Activated T-cell treated with anti-CD3 and anti-CD28 coated beads for 48 hours (primary cell): Measurements from ENCODE around the gene SFXN3.

Experiments
- DNase-seq: peaks from one replicate; pipeline ENCODE4 v3.0.0-alpha.2; 2020; ENCODE audit warnings: low read depth

SFXN3 gene

GRCh38 chr10:101031128-101031795, at the start of gene SFXN3, which contains the start of gene PDZD7:
Gene SFXN3 (plus strand): TSS chr10:101031234. CDS start chr10:101034695, 3,461 bp downstream.
Gene PDZD7 (minus strand): TSS chr10:101031129. CDS start chr10:101030219, 910 bp downstream.
- peak; percentile 96 for DNase-seq

GRCh38 chr10:100982916-100983830, 47.9 kb upstream of the SFXN3 start:
- DNase-seq, result no peak

DNA sequence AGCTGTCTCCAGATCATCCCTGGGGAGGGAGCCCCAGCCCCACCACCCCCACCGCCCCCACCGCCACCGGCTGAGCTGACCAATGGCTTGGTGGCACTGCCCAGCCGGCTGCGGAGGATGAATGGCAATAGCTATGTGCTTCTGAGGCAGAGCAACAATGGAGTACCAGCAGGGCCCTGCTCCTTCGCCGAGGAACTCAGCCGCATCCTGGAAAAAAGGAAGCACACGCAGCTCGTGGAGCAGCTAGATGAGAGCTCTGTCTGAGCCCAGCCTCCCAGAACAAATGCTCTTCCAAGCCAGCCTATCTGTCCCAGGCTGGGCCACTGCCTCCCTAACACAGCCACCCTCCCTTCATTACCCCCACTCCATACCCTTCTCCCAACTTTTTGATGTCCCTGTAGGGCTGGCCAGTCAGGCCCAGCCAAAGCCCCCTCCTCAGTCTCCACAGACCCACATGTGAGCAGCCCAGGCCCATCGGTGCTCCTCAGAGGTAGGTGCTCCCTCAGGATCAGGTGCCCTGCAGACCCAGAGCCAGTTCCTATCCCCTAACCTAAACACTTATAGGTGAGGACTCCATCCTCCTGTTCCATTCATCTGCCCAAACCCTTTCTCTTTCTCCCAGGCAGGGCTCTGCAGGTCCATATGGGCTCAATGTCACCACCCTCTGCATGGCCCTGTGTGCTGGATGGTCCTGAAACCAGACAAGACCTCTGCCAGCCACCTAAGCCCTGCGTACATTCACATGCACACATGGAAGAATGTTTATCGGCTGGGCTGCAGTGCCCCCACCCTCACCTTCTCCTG, 47.0 kb upstream of the SFXN3 start:
- no peak for DNase-seq

DNA sequence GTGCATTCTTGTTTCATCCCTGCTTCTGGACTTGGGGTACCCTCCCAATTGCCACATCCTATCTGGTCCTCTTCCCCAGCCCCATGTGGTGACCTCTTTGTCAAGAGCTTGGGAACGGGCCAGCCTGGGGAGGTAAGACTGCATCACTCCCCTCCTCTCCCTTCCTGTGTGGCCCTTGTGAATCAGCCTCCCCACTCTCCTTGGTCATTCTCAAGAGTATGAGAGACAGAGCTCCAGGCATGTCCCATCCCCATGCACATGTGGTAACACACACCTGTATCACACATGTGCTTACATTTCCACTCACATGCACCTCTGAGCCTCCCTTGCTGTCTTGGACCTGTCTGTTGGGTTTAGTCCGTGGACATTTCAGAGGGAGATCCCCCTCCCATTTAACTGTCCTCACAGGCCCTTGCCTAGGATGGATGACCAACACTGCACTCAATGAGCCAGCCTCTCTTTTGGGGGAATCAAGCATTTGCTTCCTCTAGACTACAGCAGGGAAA, 46.3 kb upstream of the SFXN3 start:
- DNase-seq, result no peak

GRCh38 chr10:100985336-100985735, 45.7 kb upstream of the SFXN3 start:
- no peak for DNase-seq

GRCh38 chr10:100986623-100986951, 44.4 kb upstream of the SFXN3 start:
- no peak for DNase-seq

GRCh38 chr10:100986952-100987684, 43.9 kb upstream of the SFXN3 start, which contains the start of the genes MRPL43 and TWNK:
Gene MRPL43 (minus strand): TSS chr10:100987497. CDS start chr10:100987443, 54 bp downstream.
Gene TWNK (plus strand): TSS chr10:100987543. CDS start chr10:100988211, 668 bp downstream.
- peak; percentile 77 for DNase-seq

DNA sequence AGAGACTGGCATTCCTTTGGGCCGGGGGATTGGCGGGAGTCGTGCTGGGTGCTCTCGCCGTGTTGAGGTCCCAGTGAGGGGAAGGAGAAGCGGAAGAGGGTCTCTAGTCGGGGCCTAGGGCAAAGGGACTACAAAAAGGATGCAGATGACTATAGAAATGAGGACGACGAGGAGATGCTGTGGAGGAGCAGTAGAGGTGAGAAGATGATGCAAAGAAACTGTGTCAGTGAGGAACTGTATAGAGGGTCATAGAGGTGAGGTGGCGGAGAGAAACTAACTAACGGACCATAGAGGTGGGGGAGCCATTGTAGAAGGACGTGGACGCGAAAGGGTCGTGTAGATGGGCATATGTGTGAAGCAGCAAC, 43.4 kb upstream of the SFXN3 start:
- DNase-seq, result no peak

DNA sequence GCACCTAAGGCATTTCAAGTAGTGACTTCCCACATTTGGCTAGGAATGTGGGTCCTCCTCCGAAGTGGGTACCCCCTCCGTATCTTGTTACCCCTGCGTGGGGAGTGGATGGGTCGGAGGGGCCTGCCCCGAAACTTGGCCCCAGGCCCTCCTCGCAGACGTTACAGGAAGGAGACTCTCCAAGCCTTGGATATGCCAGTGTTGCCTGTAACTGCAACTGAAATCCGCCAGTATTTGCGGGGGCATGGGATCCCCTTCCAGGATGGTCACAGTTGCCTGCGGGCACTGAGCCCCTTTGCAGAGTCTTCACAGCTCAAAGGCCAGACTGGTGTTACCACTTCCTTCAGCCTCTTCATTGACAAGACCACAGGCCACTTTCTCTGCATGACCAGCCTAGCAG, 42.9 kb upstream of the SFXN3 start:
- no peak for DNase-seq

GRCh38 chr10:100989088-100989487, 41.9 kb upstream of the SFXN3 start:
- no peak for DNase-seq

- no peak for DNase-seq
Observed at GRCh38 chr10:100993986-100994708, 36.9 kb upstream of the SFXN3 start.

DNA sequence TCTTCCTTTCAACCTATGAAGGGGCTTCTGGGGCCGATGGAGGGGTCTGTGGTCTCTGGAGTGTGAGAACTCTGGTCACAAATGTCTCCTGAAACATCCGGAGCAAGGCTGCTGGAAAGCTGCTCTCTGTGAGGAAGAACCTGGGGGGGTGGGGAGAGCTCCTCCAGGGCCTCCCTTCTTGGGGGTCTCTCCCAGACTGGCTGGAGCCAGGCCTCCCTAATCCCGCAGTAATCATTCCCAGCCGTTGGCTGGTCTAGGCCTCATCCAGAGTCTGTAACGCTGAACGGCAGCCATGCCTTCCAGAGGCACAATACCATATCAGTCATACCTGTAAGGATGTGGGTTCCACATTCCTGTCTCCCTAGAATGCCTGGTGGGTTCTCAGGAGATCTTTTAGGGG, 35.9 kb upstream of the SFXN3 start:
- no peak for DNase-seq

DNA sequence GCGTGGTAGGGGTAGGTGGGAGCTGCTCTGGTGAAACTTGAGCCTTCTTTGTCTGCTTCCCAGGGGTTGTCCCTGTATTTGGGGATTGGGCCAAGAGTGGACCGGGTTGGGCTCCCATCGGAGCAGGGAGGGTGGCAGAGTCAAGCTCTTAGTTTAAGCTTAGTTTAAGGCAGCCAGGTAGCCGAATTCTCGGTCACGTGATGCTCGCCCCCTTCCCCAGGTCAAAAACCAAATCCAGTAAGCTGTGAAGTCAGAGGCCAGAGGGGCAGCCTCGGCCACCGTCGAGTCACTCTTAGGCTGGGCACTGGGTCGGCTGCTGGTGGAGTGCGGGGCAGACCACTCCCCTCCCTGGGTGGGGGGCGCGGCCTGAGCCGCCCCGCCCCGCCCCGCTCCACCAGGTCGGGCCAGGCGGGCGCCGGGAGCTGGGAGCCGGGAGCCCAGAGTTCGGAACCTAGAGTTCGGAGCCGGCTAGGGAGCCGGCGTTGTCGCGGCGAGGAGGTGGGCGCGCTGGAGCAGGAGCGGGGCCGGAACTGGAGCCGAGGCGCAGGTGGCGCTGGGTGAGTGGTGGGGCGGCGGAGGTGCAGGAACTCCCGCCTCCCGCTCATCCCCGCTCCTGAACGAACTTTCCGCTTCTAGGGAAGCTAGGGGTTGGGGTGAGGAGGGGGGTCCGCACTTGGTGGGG, 34.2 kb upstream of the SFXN3 start:
- DNase-seq, result peak; percentile 37

DNA sequence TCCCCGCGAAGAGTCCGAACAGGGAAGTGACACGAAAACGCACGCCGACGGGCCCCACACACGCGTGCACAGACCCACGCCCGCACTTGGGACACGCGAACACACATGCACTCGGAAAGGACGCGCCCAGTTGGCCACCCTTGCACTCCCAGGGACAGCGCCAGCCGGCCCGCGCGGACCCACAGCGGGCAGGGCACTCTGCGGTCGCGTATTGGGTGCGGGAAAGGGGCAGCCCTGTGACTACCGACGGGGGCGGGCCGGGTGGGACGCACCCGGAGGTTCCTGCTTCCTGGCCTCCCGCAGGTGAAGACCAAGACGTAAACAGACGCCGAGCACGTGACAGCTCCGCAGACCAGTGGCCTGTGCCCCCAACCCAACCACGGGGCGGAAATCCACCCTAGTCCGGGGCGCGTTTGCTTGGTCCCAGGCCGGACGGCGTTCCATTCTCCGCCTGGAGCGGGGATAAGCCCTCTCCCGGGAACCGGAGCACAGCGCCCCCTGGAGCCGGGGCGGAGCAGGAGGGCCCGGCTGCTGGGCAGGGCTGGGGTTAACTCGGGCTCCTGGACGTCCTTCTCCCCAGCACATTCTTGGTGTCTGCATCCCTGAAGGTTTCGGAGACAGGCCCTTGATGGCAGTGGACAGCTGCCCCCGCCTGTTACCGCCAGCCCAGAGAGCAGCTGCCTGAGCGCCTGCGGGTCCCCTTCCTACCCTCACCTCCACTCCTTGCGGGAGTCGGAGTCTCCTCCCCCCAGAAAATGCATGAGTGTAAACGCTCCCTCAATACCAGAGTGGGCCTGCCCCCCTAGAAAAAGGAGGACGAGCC, 33.5 kb upstream of the SFXN3 start:
- peak; percentile 68 for DNase-seq

GRCh38 chr10:100998183-100998990, 32.6 kb upstream of the SFXN3 start:
- DNase-seq, result peak; percentile 59

GRCh38 chr10:100998991-100999741, 31.9 kb upstream of the SFXN3 start:
- peak; percentile 75 for DNase-seq

- DNase-seq, result no peak
Observed at GRCh38 chr10:100999742-101000126, 31.3 kb upstream of the SFXN3 start, which contains the start of gene LZTS2. Gene LZTS2 (plus strand): TSS chr10:100999808. CDS start chr10:101002539, 2,731 bp downstream.
